ENCODE data around the gene RYR2. TPM values are rescaled to one million over a fixed set of nuclear protein-coding genes. Genes with fewer than 3 reads are reported as not detected.
"Not testable (repeated sequence)": the region's sequence is repeated elsewhere in the genome, so short reads cannot be mapped to it uniquely, and the experiment has no call there.

RYR2 gene
- total RNA-seq, 2 donors from 2014 or later: 0.18 to 0.45 TPM

DNA sequence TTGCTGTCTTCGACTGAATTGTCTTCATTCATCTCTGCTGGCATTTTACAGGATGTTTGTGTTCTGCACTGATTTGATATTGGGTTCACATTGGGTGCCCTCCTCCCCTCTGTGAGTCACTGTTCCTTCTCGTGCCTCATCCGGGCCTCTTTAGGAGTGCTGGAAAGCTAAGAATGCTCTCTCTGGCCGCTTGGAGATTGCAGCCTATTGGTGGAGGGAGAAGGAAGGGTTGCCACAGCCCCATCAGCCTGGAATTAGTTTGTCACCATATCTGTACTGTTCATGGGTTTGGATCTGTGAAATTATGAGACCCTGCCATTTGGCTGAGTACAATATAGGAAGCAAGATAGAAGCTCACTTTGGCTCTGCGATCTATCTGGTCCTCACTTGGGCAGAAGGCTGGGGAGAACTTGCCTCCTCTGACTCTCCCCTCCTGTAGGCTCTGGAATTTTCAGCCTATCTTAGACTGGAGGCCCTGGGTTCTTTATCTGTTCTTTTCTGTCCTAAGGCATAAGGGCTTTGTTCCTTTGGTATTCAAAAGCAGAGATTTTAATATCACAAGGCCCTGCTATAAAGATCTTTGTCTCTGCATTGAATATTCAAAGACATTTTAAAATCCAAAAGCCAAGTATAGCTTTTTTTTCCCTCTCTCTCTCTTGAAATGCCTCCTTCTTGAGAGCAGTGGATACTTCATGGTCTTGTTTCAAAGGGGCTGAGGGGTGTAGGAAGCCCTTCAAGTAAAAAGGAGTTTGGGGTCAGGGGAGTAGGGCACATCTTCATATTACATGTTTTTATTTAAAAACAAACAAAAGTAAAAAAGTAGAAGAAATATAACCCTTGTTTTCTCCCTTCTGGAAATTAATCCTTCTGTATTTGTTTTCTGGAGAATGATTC is 500.8 kb downstream of the RYR2 start:
- intact Hi-C loops (cut with DNase I, micrococcal nuclease): no loop called here
- ATAC-seq: no peak
- no peak for DNase-seq

DNA sequence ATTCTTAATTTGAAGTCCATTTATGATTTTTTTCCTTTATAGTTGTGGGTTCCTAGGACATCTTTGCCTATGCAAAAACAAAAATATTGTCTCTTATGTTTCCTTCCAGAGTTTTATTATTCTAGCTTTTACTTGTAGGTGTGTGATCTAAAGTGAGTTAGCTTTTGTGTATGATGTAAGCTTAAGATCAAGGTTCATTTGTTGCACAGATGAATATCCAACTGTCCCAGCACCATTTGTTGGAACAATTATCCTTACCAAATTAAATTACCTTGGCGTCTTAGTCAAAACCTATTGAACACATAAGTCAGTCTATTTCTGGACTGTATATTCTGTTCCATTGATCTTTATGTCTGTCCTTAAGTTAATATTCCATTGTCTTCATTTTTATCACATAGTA is 511.1 kb downstream of the RYR2 start:
- DNase-seq (no peak), ATAC-seq (no peak)
- intact Hi-C loops (cut with DNase I, micrococcal nuclease): no loop called here

DNA sequence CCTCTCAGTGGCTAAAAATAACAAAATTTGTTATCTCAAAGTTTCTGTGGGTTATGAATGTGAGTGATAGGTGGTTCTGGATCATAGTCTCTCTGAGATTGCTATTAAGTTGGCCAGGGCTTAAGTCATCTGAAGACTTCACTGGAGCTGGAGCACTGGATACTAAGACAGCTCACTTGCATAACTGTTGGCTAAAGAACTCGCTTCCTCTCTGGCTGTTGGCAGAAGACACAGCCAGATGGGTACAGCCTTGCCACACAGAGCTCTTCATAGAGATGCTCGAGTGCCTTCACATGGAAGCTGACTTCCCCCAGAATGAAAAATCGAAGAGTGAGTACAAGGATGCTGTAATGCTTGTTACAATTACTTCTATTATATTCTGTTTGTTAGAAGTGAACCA is 514.9 kb downstream of the RYR2 start:
- intact Hi-C loops (cut with DNase I, micrococcal nuclease): no loop called here
- no peak for DNase-seq

DNA sequence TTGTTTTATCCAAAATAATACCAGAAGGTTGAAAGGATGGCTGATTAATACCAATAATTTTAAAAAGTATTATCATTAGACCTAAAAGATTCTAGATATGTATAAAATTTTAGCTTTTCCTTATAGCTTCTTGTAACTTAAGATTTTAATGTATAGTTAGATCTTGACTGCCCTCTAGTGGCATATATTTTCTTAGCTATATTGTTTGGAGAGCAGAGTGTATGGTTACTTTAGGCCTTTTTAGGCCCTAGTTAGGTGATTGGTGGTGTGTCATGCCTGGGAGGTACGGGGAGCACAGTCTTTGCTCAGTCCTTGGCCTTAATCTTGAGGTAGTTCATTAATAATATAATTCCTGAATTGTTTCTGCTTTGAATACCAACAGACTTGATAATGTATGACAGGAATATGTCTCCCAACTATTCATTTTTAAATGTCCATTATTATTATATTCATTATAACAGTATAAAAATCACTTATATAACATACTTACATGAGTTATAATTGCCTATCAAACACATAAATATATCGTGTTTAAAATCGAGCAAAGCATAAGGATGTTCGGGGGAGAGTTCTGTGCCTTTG is 520.3 kb downstream of the RYR2 start:
- intact Hi-C loops (cut with DNase I, micrococcal nuclease): no loop called here
- ATAC-seq: peak; percentile 43
- DNase-seq: no peak

More for the DNA sequence above, 514.9 kb downstream of the RYR2 start:
- ATAC-seq: no peak

DNA sequence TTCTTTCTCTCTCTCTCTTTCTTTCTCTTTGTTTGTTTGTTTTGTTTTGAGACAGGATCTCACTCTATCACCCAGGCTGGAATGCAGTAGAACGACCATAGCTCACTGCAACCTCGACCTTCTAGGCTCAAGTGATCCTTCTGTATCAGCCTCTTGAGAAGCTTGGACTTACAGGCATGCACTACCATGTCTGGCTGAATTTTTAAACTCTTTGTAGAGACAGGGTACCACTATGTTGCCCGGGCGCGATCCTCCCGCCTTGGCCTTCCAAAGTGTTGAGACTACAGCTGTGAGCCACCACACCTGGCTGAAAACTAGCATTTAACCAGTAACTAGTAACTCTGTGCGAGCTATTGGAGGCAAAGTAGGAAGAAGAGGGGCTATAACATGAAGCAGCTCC is 523.3 kb downstream of the RYR2 start:
- intact Hi-C loops (cut with DNase I, micrococcal nuclease): no loop called here
- no peak for DNase-seq

DNA sequence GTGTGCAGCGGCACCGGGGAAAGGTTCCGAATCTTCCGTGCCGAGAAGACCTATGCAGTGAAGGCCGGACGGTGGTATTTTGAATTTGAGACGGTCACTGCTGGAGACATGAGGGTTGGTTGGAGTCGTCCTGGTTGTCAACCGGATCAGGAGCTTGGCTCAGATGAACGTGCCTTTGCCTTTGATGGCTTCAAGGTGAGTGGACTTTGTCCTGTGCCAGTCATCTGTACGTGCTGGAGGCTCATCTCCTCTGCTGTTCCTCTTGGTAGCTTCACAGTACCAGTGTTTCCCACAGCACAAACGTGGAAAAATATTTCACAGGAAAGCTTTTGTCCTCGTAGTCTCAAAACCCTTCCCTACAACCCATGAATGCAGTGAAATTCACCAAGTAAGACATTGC is 524.6 kb downstream of the RYR2 start:
- ATAC-seq (no peak), DNase-seq (no peak)
- intact Hi-C loops (cut with DNase I, micrococcal nuclease): no loop called here

More for the DNA sequence above, 523.3 kb downstream of the RYR2 start:
- no peak for ATAC-seq

DNA sequence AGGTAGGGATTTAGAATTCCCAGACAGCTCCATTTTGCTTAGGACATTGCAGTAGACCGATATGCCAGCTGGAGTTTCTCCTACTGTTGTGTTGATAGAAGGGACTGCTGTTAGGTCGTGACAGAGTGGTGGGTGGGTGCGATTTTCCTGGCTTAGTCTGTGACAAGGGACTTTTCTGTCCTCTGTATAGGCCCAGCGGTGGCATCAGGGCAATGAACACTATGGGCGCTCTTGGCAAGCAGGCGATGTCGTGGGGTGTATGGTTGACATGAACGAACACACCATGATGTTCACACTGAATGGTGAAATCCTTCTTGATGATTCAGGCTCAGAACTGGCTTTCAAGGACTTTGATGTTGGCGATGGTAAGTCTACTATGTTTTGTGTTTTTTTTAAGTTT is 527.0 kb downstream of the RYR2 start:
- ATAC-seq (no peak), DNase-seq (no peak)
- intact Hi-C loops (cut with DNase I, micrococcal nuclease): no loop called here

DNA sequence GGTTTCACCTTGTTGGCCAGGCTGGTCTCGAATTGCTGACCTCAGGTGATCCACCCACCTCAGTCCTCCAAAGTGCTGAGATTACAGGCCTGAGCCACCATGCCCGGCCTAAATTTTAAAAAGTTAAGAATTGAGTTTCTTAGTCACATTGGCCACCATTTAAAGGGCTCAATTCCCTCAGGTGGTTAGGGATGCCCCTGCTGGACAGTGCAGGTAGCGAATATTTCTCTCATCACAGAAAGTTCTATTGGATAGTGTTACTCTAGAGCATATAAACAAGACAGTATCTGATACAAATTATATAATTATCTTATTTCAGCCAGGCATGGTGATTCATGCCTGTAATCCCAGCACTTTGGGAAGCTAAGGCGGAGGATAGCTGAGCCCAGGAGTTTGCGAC is 528.5 kb downstream of the RYR2 start:
- ATAC-seq: no peak
- no peak for DNase-seq
- intact Hi-C loops (cut with DNase I, micrococcal nuclease): no loop called here

DNA sequence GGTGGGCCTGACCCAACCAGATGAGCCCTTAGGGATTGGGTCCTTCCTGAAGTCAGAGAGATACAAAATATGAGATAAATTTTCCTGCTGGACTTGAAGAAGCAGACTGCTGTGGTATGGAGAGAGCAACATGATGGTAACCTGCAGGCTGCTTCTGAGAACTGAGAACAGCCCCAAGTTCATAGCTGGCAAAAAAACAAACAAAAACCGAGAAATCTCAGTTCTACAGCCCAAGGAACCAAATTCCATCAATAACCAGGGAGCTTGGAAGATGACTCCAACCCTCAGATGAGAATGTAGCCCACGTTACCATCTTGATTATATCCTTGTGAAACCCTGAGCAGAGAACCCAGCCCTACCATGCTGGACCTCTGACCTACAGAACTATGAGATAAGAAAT is 532.6 kb downstream of the RYR2 start:
- DNase-seq (no peak), ATAC-seq (no peak)
- intact Hi-C loops (cut with DNase I, micrococcal nuclease): no loop called here

DNA sequence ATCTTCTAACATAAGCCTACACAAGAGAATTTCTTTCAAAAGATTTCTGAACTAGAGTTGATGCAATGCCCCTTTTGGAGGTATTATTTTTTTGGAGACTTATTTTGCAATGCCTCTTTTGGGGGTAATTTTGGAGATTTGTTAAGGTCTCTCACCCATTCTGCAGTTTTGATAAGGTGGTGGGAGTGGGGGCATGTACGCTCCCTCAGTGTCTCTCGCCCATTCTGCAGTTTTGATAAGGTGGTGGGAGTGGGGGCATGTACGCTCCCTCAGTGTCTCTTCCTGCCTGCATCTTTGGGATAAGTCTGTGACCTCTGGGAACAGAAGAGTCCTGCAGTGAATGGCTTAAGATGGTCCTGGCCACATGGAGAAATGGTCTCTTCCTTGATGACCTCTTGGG is 536.6 kb downstream of the RYR2 start:
- ATAC-seq: no peak
- intact Hi-C loops (cut with DNase I, micrococcal nuclease): no loop called here
- DNase-seq: no peak

DNA sequence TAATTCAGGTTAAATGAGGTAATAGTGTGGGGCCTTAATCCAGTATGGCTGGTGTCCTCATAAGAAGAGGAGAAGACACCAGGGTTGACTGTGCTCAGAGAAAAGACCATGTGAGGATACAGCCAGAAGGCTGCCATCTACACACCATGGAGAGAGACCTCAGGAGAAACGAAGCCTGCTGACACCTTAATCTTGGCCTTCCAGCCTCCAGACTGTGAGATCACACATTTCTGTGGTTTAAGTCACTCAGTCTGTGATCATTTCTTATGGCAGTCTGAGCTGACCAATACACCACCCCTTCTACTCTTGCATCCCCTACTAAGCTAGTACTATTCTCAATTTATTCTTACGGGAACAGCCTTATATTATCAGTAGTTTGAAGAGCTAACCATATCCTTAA is 538.7 kb downstream of the RYR2 start:
- intact Hi-C loops (cut with DNase I, micrococcal nuclease): no loop called here
- ATAC-seq: no peak

DNA sequence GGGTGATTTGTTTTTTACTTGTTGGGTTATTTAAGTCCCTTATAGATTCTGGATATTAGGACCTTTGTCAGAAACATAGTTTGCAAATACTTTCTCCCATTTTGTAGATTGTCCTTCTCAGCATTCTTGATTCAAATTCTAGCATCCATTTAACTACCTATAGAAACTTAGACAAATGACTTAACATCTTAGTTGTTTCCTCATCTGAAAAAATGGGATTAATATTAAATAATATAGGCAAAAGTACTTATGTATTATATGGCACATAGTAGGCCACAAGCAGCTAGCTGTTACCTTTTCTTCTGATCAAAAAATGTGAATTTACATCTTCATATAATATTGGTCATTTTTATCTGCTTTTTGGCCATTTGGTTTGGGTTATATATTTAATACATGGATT is 541.3 kb downstream of the RYR2 start:
- intact Hi-C loops (cut with DNase I, micrococcal nuclease): no loop called here
- DNase-seq: no peak
- no peak for ATAC-seq

More for the DNA sequence above, 538.7 kb downstream of the RYR2 start:
- no peak for DNase-seq

DNA sequence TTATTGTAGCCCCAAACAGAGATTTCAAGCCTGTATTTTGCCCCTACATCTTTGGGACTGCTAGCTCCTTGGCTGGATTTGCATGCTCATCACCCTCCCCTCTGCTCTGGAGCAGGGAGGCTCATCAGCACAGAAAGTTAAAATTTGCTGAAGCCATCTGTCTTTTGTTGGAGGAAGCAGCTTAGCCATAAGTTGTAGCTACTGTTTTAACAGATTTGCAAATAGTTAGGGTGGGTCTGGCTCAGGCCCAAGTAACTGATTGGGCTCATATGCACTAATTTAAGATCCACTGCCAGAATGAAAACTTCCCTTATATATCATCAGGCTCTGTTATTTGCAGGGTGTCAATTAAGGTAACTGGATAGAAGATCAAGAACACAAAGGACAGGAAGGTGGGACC is 541.8 kb downstream of the RYR2 start:
- DNase-seq (no peak), ATAC-seq (no peak)
- intact Hi-C loops (cut with DNase I, micrococcal nuclease): no loop called here

DNA sequence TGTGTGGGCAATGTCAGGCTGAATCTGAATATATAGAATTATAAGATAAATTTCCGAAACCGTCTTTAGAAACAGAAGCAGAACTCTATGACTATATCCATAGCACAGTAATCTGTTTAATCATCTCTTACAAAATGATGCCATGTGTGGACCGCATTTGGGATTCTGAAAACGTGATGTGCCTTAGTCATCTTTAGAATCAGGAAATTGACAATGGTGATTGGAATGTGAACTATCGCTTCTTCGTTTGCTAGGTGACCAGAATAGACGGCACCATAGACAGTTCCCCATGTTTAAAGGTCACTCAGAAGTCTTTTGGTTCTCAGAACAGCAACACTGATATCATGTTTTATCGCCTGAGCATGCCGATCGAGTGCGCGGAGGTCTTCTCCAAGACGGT is 548.4 kb downstream of the RYR2 start:
- no peak for ATAC-seq
- intact Hi-C loops (cut with DNase I, micrococcal nuclease): no loop called here

DNA sequence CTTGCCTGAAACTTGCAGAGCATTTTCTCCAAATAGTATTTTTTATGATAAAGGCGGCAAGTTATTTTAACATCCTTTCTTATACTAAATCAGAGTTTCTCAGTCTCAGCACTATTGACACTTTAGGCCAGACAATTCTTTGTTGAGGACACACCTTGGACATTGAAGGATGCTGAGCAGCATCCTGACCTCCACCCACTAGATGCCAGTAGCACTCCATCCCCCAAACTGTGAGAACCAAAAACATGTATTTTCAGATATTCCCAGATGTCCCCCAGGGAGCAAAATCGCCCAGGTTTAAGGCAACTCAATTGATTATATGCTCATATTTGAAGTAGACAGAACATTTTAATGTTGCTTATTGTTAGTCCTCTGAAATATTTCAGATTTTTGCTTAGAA is 549.4 kb downstream of the RYR2 start:
- ATAC-seq (no peak), DNase-seq (no peak)
- intact Hi-C loops (cut with DNase I, micrococcal nuclease): no loop called here

More for the DNA sequence above, 548.4 kb downstream of the RYR2 start:
- DNase-seq: no peak

DNA sequence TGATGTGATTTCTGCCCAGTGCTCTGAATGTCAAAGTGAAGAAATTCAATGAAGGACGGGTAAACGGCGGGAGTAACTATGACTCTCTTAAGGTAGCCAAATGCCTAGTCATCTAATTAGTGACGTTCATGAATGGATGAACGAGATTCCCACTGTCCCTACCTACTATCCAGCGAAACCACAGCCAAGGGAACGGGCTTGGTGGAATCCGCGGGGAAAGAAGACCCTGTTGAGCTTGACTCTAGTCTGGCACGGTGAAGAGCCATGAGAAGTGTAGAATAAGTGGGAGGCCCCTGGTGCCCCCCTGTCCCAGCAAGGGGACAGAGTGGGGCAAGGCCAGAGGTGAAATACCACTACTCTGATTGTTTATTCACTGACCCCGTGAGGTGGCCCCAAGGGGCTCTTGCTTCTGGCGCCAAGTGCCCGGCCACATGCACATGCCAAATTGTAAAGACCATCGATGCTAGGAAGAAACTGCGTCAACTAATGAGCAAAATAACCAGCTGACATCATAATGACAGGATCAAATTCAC is 561.1 kb downstream of the RYR2 start:
- ATAC-seq; DNase-seq; intact Hi-C loops (cut with DNase I, micrococcal nuclease): not testable (repeated sequence)

DNA sequence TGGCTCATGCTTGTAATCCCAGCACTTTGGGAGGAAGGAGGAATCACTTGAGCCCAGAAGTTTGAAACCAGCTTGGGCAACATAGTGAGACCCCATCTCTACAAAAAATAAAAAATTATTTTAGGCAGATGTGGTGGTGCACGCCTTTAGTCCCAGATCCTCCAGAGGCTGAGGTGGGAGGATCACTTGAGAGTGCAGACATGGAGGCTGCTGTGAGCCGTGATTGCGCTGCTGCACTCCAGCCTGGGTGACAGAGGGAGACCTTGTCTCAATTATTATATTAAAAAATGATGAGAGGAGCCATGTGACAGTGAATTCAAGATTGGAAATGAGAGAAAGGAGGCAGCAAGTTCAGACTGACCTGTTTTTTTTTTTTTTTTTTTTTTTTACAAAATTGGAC is 566.4 kb downstream of the RYR2 start:
- ATAC-seq: no peak

DNA sequence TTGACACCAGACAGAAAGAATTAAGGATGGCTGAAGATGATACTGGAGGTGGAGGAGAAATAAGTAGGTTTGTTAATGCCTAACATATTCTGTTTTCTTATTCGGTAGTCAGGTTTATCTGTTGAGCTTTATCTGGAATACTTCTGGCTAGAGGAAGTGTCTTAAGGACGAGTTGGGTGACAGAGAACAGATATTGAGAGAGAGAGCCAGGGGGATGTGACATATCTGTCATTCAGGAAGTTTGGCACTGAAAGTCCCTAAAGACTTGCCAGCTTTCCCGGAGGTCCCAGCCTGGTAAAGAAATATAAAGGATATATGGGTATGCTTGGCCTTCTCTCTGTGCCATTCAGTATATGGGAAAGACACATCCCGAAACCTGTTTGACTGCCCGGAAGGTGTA is 568.2 kb downstream of the RYR2 start:
- no peak for ATAC-seq
- no peak for DNase-seq
- intact Hi-C loops (cut with DNase I, micrococcal nuclease): no loop called here

More for the DNA sequence above, 566.4 kb downstream of the RYR2 start:
- intact Hi-C loops (cut with DNase I, micrococcal nuclease): no loop called here
- DNase-seq: no peak

DNA sequence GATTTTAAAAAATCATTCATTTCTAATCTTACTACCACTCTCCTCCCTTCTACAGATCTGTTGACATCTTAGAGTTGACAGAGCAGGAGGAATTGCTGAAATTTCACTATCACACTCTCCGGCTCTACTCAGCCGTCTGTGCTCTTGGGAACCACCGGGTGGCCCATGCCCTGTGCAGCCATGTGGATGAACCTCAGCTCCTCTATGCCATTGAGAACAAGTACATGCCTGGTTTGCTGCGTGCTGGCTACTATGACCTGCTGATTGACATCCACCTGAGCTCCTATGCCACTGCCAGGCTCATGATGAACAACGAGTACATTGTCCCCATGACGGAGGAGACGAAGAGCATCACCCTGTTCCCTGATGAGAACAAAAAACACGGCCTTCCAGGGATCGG is 572.0 kb downstream of the RYR2 start:
- no peak for DNase-seq
- no peak for ATAC-seq
- intact Hi-C loops (cut with DNase I, micrococcal nuclease): no loop called here

DNA sequence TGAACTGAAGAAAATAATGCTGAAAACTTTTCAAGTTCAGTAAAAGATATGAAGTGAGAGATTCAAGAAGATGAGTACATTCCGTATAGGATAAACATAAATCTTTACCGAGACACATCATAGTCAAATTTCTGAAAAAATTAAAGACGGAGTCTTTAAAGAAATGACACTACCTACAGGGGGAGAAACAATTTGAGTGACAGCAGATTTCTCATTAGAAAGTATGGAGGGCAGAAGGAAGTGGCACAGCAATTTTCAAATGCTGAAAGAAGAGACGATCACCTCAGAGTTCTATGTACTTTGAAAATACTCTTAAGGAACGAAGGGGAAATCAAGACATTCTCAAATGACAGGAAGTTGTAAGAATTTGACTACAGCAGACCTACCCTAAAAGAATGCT is 577.6 kb downstream of the RYR2 start:
- intact Hi-C loops (cut with DNase I, micrococcal nuclease): no loop called here
- DNase-seq (no peak), ATAC-seq (no peak)

All from left colon (tissue), 2 donors.